GM20000 (cell line): ENCODE results near the gene FEV.

Experiments used
- DNase-seq: peaks from one replicate; pipeline ENCODE4 v3.0.0; 2012; ENCODE audit warnings: low spot score
- CTCF ChIP-seq: IDR thresholded peaks from 2 replicates; pipeline ENCODE4 v1.5.1; 2012; ENCODE audit warnings: mild to moderate bottlenecking, control low read depth; ENCODE audit errors: extremely low read depth, missing control alignments

The FEV gene

DNA sequence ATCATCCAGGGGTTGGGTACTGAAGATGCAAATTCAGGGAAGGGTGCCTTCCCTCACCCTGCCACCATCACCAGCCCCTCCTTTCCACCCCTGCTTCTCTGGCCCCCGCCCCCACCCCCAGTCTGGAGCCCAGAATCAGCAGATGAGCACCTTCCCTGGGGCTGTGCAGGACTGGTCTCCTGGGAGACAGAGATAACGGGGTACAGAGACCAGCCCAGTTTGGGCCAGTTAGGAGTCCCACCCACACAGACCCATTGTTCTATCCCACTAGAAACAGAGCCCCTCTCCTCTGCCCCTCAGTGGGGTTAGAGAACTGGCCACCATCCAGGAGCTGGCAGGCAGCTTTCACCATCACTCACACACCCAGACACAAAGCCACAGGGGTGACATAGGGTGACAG, 12.7 kb upstream of the FEV start:
- no peak for TF ChIP-seq CTCF
- DNase-seq: peak; percentile 24

DNA sequence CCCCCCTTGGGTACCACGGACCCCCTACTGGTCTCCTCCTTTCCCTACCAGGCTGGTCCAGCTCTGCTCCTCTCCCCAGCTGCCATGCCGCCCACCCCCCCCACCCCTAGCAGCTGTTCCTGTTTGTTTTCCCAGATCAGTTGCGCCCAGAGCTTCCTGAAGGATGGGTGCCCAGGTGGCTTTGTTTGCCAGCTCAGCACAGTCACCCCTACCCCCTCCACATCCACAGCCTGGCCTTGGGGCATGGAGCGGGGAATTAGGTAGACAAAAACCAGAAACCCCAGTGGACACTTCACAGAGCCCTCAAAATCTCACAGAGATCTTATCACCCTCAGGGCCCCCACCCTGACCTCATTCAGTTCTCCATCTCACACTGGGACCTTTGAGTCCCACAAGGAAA, 12.0 kb upstream of the FEV start:
- no peak for TF ChIP-seq CTCF
- peak; percentile 27 for DNase-seq

DNA sequence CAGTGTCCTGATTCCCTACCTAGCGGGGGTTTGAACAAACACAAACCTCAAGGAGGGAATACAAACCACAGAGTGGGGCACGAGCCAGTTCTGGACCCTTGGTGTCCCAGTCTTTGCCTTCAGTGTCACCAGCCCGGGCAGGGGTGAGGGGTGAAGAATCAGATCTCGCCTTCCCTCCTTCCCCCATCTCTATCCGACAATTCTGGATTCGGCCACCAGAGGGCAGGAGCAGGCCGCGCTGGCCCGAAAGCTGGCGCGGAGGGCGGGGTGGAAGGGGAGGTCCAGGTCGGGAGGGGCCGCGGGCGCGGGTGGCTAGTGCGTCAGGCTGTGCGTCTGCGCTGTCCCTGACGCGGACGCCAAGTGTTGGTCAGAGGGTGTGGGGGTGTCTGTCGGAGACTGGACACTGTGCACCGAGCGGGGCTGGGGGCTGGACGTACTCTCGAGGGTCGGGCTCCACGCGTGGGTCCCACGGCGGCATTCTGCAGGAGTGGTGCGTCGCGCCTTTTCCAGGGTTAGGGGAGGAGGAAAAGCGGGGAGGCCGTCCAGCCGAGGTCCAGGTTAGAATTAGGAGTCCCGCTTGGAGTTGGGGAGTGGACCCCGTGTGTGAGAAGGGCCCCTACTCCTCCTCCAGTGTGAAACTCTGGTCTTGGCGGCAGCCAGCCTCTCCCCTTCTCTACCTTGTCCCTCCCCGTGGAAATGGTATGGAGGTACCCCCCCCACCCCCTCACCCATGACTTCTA, 11.2 kb upstream of the FEV start:
- peak; percentile 86 for TF ChIP-seq CTCF
- DNase-seq: peak; percentile 92

- no peak for DNase-seq
Observed at GRCh38 chr2:218995561-218995960, 10.6 kb upstream of the FEV start.

GRCh38 chr2:218993345-218994315, 8.6 kb upstream of the FEV start, which contains the start of gene CRYBA2:
CRYBA2 (minus strand) TSS chr2:218993422; CDS start chr2:218993176, 246 bp downstream.
- TF ChIP-seq CTCF: no peak
- peak; percentile 31 for DNase-seq

More at GRCh38 chr2:218995561-218995960, 10.6 kb upstream of the FEV start:
- TF ChIP-seq CTCF: no peak

DNA sequence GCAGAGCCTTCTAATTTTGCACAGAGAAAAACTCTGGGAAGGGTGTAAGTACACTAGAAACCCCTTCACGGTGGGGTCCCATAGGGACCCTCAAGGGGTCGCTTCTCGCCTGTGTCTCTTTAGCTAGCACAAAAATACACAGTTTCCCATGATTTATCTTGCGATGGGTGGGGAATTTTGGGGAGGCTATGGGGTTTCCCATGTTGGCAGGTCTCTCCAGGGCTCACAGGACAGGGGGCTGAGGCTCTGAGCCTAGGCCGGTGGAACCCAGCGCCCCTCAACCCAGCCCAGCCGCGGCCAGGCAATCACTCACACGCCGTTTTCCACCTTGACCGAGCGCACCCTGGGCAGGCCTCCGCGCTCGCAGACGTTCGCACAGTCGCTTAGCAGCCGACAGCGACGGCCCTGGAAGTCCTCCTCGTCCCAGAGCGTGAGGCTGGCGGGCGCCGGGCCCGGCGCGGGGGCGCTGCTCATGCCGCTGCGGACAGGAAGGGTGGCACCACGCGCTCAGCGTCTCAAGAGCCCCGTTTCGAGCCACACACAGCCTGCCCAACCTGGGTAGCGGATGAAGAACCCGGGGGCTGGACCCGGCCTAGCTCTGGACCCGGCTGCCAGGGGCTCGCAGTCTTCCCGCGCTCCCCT, 7.8 kb upstream of the FEV start:
- DNase-seq: no peak
- no peak for TF ChIP-seq CTCF
